KMS-11 (cell line): ENCODE results near the gene MCTP1.
A peak's percentile ranks its signal among the peaks of the same experiment; 100 is the strongest.

Experiments
- H2AFZ ChIP-seq: fragments of 200-600 bp; sonication (generic); 2 replicates; pipeline ENCODE4 v1.6.1; 2016; ENCODE audit warnings: antibody characterized with exemption, mixed run types, low read depth
- H3K27ac ChIP-seq: fragments of 200-600 bp; sonication (generic); 2 replicates; pipeline ENCODE4 v1.6.1; 2016; ENCODE audit warnings: mild to moderate bottlenecking, mixed run types
- H3K27me3 ChIP-seq: fragments of 200-600 bp; sonication (generic); 2 replicates; pipeline ENCODE4 v1.6.1; 2017; ENCODE audit warnings: mild to moderate bottlenecking, low read depth, mixed run types, moderate library complexity; ENCODE audit not compliant: insufficient read depth
- H3K36me3 ChIP-seq: fragments of 200-600 bp; sonication (generic); 2 replicates; pipeline ENCODE4 v1.6.1; 2017; ENCODE audit warnings: mild to moderate bottlenecking, mixed run types; ENCODE audit not compliant: insufficient read depth
- H3K4me1 ChIP-seq: fragments of 200-600 bp; sonication (generic); 2 replicates; pipeline ENCODE4 v1.6.1; 2016; ENCODE audit warnings: mild to moderate bottlenecking, low read depth, mixed run types; ENCODE audit not compliant: poor library complexity, severe bottlenecking
- H3K4me2 ChIP-seq: fragments of 200-600 bp; sonication (generic); 2 replicates; pipeline ENCODE4 v1.7.0; 2016; ENCODE audit warnings: mild to moderate bottlenecking, mixed run types
- H3K4me3 ChIP-seq: fragments of 200-600 bp; sonication (generic); IDR thresholded peaks from 2 replicates; pipeline ENCODE4 v1.6.1; 2017; ENCODE audit warnings: low read depth, low read length, mixed read lengths; ENCODE audit not compliant: insufficient read depth
- H3K79me2 ChIP-seq: fragments of 200-600 bp; sonication (generic); 2 replicates; pipeline ENCODE4 v1.6.1; 2016; ENCODE audit warnings: low read depth, mixed run types; ENCODE audit not compliant: insufficient read depth
- H3K9ac ChIP-seq: fragments of 200-600 bp; sonication (generic); 2 replicates; pipeline ENCODE4 v1.6.1; 2016; ENCODE audit warnings: mild to moderate bottlenecking, mixed run types
- H4K20me1 ChIP-seq: fragments of 200-600 bp; sonication (generic); 2 replicates; pipeline ENCODE4 v1.6.1; 2016; ENCODE audit warnings: mild to moderate bottlenecking, mixed run types; ENCODE audit not compliant: insufficient read depth
- CTCF ChIP-seq: fragments of 200-600 bp; sonication (generic); conservative IDR thresholded peaks from 2 replicates; pipeline ENCODE4 v1.6.1; 2017; ENCODE audit warnings: low read depth, mild to moderate bottlenecking, antibody characterized with exemption, low read length, moderate library complexity, mixed read lengths

The MCTP1 gene

GRCh38 chr5:94705427-94705826 is 579.5 kb downstream of the MCTP1 start:
- peaks cover 75% of the 10 kb centered on the region for H3K4me1 ChIP-seq
- H4K20me1 ChIP-seq, result no peaks in the 10 kb centered on the region
- H3K4me3 ChIP-seq, result no peak overlapping the region
- H3K4me2 ChIP-seq, result peak overlapping the region; percentile 65
- TF ChIP-seq CTCF, result no peak
- H2AFZ ChIP-seq, result no peak overlapping the region
- H3K9ac ChIP-seq, result no peak overlapping the region
- no peaks in the 10 kb centered on the region for H3K36me3 ChIP-seq
- no peaks in the 10 kb centered on the region for H3K79me2 ChIP-seq
- H3K27ac ChIP-seq, result peak overlapping the region; percentile 45; the same call in 1 of the 2 replicates
- no peaks in the 10 kb centered on the region for H3K27me3 ChIP-seq

- Histone ChIP-seq H3K27ac (no peak overlapping the region; the same call in 1 of the 2 replicates), H4K20me1 (no peaks in the 10 kb centered on the region), H2AFZ (no peak overlapping the region), H3K4me2 (peak overlapping the region; percentile 23), H3K27me3 (no peaks in the 10 kb centered on the region), H3K4me1 (peaks cover 70% of the 10 kb centered on the region), H3K79me2 (no peaks in the 10 kb centered on the region), H3K4me3 (no peak overlapping the region), H3K36me3 (no peaks in the 10 kb centered on the region), H3K9ac (no peak overlapping the region)
- no peak for TF ChIP-seq CTCF
Measured at GRCh38 chr5:94702729-94703128, 582.2 kb downstream of the MCTP1 start.

- Histone ChIP-seq H3K27me3 (no peaks in the 10 kb centered on the region), H3K4me1 (peaks cover 48% of the 10 kb centered on the region), H3K4me2 (no peak overlapping the region), H3K27ac (no peak overlapping the region), H3K4me3 (no peak overlapping the region), H4K20me1 (no peaks in the 10 kb centered on the region), H2AFZ (no peak overlapping the region), H3K9ac (no peak overlapping the region), H3K36me3 (no peaks in the 10 kb centered on the region), H3K79me2 (no peaks in the 10 kb centered on the region)
- no peak for TF ChIP-seq CTCF
Measured at GRCh38 chr5:94700592-94700991, 584.3 kb downstream of the MCTP1 start.

- no peak for TF ChIP-seq CTCF
- H3K79me2 ChIP-seq, result no peaks in the 10 kb centered on the region
- no peaks in the 10 kb centered on the region for H3K36me3 ChIP-seq
- no peak overlapping the region for H3K27ac ChIP-seq
- no peak overlapping the region for H2AFZ ChIP-seq
- no peak overlapping the region for H3K9ac ChIP-seq
- H3K27me3 ChIP-seq, result no peaks in the 10 kb centered on the region
- no peak overlapping the region for H3K4me3 ChIP-seq
- H3K4me2 ChIP-seq, result no peak overlapping the region
- H4K20me1 ChIP-seq, result no peaks in the 10 kb centered on the region
- H3K4me1 ChIP-seq, result peaks cover 38% of the 10 kb centered on the region
Measured at GRCh38 chr5:94699562-94699961, 585.3 kb downstream of the MCTP1 start.
